ENCODE data around the gene UBXN11.

UBXN11 gene

DNA sequence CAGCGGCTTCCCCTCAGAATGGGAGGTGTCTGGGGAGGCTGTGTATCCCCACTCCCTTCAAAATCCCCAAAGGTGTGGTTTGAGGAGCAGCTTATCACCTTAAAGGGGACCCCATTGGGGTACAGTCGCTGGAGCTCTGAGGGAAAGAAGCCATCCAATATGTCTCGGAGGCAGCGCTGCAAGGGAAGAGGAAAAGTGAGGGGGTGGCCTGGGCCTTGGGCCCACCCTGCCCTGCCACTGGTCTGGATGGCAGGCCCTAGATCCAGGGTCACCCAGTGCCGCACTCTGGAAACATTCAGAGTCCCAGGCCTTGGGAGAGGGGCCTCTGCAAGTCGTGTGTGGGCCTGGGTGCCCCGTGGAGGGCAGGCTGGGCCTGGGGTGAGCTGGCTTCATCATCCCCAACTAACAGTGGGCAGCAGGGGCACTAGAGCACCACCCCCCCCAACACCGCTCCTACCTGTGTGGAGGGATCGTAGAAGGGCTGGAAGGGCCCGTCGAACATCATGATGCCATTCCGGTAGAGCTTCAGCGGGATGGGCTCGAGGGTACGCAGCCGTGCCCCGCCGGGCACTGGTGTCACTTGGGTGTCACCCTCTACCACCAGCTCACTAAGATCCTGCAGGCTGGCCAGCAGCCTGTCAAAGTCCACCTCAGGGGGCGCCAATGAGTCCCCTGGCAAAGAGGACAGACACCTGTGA, 20.9 kb downstream of the UBXN11 start:
- peak in 1 of 2 experiments; percentile 28 for DNase-seq

DNA sequence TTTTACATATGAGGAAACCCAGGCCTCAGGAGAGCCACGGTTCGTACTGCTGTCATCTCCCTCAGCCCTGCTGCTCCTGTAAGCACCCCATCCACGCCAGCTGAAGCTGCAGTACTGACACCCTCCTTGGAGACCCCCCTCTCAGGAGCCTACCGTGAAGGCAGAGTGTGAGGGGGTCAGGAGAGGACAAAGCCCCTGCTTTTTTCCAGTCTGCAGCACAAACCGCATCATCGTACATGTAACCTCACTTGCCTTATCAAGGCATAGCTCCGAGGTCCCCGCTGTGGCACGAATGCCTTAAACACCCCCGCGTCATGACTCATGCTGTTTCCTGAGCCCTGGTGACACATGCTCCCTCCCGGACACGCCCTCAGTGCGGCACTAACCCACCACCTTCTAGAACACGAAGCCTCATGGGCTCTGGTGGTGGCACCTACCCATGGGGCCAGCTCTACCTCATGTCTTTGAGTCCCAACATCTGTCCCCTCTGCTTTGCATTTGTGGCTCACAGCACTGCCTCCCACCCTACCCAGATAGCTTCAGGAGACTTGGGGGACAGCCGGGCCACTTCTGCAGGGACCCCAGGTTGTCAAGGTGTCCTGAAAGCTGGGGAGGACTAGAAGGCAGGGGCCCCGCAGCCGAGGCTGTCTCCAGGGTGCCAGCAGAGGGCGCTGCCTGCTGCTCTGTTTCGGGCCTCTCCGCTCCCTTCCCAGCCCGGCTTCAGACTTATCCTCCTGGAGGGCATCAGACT, 21.7 kb downstream of the UBXN11 start:
- DNase-seq, result peak; percentile 13 to 63

DNA sequence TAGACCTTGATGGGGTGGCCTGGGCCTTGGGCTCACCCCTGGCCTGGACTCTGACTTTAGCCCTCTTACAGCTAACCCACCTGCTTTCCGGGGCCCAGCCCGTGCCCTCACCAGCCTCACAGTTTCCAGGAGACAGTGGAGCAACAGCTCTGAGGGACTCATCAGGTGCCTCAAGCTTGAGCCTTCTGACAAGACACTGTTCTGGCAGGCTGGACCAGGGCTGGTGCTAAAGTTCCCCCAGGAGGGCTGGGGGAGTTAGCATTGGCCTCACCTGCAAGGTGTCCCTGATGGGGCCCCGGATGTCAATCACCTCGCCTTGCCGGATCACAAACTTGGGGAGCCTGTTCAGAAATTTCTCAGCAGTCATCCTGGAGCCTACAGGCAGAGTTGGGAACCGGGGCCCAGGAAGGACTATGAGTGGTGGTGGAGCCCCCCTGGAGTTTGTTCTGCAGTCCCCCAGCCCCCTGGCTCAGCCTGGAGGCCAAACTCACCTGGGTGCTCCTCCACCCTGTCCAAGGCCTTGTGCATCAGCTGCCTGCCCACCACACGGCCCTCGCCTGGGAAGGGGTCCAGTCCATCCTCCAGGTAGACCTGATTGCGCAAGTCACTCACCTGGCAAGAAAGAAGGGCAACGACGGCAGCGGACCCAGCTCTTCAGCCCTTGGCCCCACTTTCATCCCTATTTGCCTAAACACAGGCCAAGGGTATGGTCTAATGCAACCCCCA, 22.4 kb downstream of the UBXN11 start:
- no peak for DNase-seq

DNA sequence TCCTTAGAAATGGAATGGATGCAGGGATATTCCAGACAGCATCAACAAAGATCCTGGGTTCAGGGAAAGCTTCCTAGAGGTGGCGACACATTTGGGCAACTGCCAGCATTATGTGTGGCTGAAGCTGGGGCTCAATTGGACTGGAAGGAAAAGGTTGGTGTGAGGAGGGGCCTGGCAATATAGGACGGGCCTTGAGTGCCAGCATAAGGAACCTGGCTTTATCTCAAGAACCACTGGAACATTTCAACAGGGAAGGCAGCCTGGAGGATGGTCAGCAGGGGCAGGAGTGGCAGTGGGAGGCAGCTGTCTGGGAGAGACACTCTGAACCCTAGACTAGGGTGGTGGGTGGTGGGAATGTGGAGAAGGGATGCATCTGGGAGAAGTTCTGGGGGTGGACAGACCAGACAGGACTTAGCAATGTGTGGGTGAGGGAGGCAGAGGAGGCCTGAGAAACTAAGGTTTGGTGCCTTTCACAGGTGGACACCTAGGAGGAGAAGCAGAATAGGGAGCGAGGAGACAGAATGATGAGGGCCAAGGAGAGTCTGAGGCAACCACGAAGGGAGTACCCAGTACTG, 23.1 kb downstream of the UBXN11 start:
- no peak for DNase-seq

DNA sequence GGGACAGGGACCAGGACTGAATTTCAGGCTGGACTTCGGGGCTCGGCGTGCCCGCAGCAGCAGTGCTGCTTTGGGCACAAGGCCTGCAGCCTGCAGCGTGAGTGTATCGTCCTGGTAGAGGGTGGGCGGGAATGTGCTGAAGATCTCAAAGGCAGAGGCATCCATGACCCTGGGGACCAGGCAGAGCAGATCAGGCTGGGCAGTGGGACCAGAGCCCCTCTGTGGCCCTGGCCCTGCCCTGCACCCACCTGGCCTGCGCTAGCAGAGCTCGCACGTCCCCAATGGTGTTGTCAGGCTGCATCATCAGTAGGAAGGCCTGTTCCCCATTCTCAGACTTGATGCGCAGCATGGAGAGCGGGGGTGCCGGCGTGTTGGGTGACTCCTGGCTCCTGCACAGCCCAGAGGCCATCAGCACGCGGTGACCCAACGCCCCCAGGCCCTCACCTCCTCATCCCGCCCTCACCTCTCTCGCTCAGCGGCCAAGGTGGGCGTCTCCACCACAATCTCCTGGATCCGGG, 24.0 kb downstream of the UBXN11 start:
- no peak for DNase-seq

DNA sequence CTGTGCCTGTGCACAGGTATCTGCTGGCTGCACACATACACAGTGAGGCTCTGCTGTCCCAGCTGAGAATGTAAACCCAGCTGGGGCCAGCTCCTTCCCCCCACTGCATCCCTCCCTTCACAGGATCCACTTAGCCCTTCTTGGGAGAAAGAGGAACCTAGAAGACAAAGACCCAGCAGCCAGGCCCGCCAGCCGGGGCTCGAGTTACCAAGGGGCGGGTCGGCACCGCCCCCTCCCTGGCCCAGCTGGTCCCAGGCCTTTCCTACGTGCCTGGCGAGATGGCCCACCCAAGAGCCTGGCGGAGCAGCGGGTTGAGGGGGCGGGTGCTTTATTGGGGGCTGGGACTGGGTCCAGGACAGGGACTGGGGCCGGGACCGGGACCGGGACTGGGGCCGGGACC, 24.5 kb downstream of the UBXN11 start:
- no peak for DNase-seq

DNA sequence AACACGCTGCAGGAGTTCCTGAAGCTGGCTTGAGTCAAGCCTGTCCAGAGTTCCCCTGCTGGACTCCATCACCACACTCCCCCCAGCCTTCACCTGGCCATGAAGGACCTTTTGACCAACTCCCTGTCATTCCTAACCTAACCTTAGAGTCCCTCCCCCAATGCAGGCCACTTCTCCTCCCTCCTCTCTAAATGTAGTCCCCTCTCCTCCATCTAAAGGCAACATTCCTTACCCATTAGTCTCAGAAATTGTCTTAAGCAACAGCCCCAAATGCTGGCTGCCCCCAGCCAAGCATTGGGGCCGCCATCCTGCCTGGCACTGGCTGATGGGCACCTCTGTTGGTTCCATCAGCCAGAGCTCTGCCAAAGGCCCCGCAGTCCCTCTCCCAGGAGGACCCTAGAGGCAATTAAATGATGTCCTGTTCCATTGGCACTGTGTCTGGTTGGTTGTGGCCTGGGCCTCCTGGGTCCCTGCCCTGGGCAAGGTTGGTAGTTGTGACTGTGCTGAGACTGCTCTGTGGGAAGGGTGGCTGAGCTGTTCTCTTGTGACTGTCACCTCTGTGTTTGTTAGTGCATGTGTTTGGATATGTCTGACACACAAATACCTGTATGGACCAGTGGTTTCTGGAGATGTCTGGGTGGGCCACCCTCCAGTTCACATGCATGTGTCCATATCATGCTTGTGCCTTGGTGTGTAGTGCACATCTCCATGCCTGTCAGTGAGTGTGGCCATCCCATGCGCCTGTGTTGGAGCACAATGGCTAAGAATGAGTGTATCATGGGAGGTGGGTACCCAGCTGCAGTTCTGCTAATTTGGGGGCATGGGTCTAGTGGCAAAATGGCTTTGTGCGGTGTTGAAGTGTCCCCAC, 25.1 kb downstream of the UBXN11 start:
- DNase-seq, result no peak

DNA sequence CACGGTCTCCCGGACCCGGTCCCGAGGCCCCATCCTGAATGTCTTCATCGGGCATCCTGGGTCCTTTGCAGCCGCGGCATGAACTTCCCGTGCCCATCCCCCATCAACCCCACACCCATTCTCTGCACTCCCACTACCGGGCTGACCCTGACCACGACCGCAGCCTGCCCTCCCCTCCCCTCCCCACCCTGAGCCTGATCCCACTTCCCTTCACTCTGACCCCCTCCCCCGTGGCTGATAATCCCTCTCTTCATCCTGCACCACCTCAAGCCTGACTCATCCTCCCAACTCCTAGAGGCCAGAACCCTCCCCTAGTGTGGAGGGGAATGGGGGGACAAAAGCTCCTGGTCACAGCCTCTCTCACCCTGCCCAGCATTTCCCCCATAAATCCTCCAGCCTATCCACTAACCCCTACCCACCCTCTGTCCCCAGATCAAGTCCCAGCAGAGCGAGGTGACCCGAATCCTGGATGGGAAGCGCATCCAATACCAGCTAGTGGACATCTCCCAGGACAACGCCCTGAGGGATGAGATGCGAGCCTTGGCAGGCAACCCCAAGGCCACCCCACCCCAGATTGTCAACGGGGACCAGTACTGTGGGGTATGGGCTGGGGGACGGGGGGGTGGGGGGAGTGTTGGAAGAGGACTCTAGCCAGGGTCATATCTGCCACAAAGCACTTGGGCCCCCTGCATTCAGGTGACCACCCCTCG, 25.9 kb downstream of the UBXN11 start:
- peak in 1 of 2 experiments; percentile 56 for DNase-seq

DNA sequence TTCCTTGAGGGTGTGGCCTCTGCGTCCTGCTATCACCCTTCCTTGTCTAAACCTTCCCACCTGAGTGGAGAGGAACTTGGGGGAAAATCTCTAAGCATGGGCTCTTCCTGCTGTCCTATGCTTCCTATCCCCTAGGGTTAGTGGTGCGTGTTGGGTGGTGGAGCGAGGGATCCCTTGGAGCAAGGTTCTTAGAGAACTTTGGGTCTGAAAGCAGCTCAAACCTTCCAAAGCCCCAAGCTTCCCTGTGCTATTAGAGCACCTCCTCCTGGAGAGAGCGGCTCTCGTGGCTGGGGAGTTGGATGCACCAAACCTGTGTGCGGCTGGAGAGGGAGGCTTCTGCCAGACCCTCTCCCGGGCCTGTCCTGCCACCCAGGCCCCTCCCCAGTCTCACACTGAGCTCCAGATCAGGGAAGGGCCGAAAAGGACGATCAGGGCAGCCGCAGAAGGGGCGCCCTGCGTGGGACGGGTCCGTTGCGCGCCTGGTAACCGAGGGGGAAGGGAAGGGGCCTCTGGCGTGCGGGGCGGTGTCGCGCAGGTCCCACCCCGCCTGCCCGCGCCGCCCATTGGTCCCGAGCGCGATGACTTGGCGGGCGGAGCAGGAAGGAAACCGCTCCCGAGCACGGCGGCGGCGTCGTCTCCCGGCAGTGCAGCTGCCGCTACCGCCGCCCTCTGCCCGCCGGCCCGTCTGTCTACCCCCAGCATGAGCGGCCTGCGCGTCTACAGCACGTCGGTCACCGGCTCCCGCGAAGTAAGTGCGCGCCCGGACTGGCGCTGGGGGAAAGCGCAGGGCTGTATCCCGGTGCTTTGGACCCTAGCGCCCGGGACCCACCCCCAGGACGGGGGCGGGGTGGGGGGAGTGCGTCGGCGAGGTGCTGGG, 26.7 kb downstream of the UBXN11 start, which contains the start of gene SH3BGRL3:
TSS of gene SH3BGRL3 (plus strand) at position 631 of the 877 bp plus-strand sequence. CDS start at position 701, 70 bp downstream.
- DNase-seq, result peak; percentile 60 to 86

DNA sequence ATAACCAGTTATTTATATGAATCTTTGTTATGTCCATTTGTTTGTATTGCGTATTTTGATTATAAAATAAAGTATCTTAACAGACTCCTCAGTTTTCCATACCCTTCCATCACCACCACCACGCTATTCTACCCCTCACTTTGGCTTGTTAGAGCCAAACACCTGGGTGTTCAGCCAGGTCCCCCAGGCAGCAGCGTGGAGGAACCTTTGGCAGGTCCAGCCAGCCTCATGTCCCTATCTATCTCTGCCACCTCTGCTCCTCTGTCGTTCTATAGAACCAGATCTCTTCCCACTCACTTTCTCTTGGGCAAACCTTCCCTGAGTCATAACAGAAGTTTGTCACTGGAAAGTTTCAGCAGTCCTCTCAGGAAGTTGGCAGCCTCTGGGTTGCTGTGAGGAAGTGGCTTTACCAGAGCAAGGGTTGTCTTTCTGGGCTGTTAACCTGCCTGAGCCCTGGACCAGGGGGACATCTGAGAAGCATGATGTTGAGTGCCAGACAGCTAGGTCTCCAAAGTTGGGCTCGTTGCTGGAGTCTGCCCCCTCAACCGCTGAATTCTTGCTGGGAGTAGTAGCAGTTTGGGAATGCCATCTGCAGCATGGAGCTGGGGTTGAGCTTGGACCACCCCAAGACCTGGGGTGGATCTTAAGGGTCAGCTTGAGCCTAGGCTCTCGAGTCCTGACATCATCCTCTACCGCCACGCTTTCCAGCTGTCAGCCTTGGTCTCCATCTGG, 27.5 kb downstream of the UBXN11 start:
- no peak for DNase-seq

DNA sequence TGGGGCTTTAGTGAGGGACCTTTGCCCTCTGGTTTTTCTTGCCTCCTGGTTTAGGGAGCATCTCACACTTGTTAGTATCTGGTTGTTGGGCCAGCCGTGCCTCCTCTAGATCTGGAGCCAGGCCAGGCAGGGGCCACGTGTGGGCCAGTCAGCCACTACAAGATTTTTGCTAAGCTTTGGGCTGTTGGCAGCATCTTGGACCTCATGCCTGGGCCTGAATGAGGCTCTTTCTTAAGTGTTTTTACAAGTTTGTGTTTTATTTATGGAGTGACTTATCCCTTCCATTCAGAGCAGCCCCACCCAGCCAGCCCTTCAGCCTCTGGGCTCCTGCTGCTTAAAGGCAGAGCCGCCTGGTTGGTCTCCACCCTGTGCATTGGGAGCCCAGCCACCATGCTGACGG, 28.1 kb downstream of the UBXN11 start:
- no peak for DNase-seq

DNA sequence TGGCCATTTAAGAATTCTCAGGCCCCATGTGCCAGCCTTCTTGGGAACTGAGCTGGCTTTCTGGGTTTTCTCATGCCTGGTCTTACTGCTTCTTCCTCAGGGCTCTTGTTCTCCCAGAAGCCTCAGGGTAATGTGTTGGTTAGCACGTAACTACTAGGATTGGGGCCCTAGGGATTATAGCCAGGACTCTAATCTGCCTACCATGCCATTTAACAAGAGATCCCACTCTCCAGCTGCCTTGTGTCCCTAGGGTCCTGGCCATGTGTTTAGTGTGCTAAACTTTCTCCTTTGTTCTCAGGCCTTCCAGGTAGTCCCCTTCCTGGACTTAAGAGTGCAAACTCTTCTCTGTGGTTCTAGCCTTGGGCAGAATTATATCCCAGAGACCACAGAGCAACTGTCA, 28.7 kb downstream of the UBXN11 start:
- no peak for DNase-seq

DNA sequence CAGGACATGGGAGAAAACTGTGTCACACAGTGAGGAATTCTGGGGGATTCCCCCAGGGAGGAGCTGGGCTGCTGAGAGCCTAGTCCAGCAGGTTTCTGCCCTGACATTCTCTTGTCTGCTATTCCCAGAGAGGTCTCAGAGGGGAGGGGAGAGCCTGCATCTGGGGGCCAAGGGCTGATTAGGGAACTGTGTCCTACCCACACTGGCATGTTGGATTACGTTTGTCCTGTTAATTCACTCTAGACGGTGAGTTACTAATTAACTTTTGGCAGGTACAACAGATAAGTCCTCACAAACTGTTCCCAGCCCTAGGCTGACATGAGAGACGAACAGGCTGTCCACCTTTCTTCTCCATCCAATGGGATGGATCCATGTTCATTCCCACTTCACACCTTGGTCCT, 29.2 kb downstream of the UBXN11 start:
- DNase-seq, result no peak

DNA sequence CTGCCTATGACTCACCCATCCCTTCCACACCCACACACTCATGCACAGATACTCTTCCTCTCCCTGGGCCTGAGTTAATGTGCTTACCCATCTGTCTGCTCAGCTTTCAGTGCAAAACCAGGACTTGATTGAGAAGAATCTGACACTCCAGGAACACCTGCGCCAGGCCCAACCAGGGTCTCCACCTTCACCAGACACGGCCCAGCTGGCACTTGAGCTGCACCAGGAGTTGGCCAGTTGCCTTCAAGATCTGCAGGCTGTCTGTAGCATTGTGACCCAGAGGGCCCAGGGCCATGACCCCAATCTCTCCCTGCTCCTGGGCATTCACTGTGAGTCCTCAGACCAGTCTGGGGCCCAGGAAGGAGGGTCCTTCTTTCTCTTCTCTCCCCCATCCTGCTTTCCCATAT, 30.0 kb downstream of the UBXN11 start:
- peak in 1 of 2 experiments; percentile 46 for DNase-seq

DNA sequence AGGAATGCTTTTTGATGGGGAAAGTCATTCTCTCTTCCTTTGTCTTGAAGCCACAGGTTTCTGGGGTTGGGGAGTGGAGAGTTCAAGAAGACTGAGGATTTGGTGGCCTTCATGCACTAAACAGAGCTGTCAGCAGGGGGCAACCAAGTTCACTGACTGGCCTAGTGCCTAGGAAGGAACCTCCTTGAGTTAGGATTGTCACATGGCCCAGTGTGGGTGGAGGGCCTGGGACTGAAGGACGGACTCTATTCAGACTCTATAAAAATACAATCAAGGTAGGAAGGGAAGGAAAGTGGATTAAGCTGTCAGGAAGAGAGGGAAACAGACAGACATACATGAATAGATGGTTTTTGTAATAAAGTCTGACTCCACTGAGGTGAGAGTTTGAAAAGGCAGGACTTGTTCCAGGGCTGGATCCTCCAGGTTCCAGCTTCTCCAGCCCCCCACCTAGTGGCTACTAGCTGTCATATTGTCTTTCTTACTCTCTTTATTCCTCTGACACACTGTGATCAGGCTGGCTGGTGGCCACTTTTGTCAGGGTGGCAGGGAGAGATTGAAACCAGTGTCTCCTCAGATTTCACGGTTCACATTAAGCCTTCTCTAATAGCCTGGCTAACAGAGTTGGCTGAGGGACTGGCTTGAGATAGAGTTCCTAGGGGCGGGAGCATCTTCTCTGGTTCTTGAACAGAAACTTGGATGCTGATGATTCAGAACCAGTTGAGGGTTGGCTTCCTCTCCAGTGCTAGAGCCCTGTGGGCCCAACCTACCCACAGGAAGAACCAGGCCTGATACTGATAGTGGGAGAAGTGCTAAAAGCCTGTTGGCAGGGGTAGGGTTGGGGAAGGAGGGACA, 30.6 kb downstream of the UBXN11 start:
- DNase-seq, result peak; percentile 37 to 82

DNA sequence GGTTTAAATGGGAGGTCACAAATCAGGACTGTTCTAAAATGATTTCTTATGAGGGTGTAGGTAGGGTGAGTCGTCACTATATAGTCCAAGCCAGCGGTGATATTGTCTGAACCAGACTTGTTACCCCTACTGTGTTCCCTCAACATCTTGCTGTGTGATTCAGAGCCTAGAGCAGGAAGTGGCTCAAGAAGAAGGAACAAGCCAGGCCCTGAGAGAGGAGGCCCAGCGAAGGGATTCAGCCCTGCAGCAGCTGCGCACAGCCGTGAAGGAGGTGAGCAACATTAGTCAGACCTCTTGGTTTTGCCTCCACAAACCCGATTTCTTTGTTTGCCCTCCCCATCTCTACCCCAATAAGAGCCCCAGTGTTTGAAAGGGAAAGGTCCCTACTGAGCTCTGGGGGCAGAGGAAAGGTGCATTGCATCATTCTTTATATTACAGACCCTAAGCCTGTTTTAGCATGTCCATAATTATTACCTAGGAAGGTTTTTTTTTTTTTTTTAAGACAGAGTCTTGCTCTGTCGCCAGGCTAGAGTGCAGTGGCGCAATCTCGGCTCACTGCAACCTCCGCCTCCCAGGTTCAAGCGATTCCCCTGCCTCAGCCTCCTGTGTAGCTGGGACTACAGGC, 31.5 kb downstream of the UBXN11 start:
- DNase-seq, result no peak

DNA sequence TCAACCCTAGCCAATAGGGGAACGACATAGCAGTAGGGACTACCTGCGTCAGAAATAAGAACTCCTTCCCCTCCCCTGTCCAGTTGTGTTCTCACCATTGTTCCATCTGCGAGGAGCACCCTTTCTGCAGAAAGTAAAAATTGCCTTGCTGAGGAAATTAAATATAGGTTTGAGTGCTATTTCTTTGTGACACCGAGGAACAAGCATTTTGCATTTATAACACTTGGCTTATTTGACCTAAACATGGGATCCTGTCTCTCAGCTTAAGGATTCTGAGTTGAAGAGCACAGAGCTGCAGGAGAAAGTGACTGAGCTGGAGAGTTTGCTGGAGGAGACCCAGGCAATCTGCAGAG, 37.3 kb downstream of the UBXN11 start:
- no peak for DNase-seq

All from NCI-H446 (cell line).